Activated CD8-positive, alpha-beta memory T cell treated with anti-CD3 and anti-CD28 coated beads, Interleukin-2, amount 50 U/mL, for 24 hours (primary cell): ENCODE results near the gene ATP9A.
"Not testable (repeated sequence)": the region's sequence is repeated elsewhere in the genome, so short reads cannot be mapped to it uniquely, and the experiment has no call there.

ENCODE experiments used
- DNase-seq: peaks from one replicate; pipeline ENCODE4 v3.0.0-alpha.2; 2020; ENCODE audit errors: extremely low read depth

The ATP9A gene

DNA sequence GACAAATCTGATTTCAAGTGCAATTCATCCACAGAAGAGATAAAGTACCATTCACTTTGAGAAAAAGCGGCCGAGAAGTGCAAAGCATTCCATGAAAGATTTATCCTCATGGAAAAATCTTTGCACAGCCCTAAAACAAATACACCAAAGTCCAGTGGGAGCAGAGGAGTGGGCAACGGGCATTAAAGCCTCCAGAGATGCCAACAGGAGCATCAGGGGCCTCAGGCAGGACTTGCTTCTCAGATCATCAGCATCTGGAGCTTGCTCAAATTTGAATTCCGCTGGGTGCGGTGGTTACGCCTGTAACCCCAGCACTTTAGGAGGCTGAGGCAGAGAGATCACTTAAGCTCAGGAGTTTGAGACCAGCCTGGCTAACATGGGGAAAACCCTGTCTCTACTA, 115.0 kb downstream of the ATP9A start:
- DNase-seq: no peak

DNA sequence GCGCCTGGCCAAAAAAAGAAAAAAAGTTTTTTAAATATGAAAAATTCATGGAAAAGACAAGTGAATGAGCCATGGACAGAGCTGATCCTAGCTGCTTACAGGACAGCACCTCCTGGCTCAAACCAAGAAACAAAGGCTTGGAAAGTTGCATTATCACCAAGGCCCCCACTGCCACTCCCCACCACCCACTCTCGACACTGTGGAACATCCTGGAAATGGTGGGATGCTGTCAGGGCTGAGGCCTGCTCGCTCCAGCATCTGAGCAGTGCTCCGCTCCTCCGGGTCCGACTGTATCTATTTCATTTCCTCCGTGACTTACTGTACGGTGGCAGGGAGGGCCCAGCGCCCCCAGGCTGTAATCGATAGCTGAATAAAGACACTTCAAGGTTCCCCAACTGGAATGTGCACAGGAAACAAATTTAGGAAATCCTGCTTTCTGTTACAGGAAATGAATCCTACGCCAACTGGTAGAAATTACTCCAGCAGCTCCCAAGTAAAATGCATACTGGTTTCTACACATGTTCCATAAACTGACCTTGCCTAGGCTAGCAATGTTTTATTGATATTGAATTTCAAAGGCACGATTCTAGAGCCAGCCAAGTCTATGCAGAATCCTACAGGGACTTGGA, 116.2 kb downstream of the ATP9A start:
- DNase-seq: no peak

DNA sequence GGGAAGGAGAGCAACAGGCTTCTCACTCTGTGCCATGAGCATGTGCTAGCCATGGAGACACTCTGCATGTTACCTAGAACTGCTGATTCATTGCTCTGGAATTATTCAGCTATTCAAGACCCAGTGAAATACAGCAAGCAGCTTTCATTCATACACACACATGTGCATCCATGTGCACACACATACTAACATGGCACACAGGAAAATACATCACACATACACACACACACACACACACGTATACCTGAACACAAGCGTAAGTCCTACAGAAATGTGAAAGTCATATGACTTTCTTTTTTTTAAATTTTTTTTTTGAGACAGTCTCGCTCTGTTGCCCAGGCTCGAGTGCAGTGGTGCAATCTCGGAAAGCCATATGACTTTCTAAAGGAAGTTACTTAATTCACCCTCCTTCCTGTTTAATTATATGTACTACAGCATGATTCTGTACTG, 117.5 kb downstream of the ATP9A start:
- no peak for DNase-seq

DNA sequence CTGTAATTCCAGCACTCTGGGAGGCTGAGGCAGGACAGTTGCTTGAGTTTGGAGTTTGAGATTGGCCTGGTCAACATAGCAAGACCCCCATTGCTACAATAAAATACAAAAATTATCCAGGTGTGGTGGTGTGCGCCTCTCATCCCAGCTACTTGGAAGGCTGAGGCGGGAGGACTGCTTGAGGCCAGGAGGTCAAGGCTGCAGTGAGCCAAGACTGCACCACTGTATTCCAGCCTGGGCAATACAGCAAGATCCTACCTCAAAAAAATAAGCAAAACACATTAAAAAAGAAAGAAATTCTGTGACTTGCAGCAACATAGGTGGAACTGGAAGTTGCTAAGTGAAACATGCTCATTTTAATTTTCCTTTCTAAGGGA, 119.6 kb downstream of the ATP9A start:
- no peak for DNase-seq

DNA sequence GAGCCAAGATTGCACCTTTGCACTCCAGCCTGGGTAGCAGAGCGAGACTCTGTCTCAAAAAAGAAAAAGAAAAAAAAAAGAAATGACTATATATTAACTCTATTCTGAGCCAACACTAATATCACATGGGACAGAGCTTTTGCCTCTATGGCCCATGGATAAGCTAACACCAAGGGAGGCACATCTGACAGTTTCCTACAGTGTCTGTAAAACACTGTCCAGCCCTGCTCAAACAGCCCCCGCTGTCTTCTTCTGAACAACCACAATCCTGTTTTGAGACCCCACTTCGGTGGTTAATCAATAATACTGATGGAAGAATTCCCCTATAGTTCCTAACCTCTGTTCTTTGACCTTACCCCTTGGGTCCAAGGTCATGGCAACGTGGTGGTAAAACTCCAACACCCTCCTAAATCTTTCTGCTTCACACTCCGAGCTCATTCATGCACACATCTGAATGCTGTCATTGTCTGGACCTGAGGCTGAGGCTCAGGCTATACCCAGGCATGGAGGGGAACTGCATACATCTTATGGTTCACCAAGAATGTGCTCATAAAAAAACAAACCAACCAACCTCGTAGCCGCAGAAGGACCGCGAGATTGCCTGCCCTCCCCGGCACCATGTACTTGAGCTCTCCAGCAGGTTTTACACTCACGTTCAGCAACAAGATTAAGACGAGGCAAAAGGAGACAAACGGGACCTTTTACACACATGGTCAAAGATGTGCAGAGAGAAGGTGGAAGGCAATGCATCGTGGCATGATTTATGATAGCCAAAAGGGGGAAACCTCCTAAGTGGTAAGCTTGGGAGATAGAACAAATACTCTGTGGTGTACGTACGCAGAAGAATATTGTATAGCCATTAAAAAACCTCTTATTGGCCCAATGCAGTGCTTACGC, 120.3 kb downstream of the ATP9A start:
- no peak for DNase-seq

DNA sequence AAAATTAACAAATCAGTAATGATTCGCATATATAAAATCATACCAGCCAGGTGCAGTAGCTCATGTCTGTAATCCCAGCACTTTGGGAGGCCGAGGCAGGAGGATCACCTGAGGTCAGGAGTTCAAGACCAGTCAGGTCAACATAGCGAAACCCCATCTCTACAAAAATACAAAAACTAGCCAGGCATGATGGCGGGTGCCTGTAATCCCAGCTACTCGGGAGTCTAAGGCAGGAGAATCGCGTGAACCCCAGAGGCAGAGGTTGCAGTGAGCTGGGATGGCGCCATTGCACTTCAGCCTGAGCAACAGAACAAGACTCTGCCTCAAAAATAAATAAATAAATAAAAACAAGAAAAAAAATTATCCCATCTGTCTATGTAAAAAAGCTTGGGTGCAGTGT, 124.4 kb downstream of the ATP9A start:
- DNase-seq: not testable (repeated sequence)

DNA sequence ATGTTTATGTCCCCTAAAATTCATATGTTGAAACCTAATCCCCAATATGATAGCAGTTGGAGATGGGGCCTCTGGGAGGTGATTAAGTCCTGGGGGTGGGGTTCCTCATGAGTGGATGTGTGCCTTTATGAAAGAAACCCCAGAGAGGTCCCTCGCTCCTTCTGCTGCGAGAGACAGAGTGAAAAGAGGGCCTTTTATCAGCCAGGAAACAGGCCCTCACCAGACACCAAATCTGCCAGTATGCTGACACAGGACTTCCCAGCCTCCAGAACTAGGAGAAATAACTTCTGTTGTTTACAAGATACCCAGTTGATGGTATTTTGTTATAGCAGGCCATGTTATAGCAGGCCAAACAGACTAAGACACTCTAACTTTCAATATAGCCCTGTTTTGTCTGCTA, 124.8 kb downstream of the ATP9A start:
- DNase-seq: no peak

DNA sequence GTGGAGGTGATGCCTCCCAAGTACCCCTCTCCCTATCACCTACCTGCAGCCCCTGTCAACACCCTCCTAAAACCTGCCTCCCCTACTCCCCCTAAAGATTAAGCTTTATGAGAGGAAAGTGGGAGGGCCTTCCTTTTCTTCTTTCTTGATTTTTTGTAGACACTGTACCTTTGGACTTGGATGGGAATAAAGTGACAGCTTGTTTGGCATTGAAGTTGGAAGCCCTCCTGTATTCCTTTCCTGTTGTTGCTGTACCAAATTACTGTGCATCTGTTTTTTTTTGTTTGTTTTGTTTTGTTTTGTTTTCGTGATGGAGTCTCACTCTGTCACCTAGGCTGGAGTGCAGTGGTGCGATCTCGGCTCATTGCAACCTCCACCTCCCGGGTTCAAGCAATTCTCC, 126.3 kb downstream of the ATP9A start:
- DNase-seq: no peak

DNA sequence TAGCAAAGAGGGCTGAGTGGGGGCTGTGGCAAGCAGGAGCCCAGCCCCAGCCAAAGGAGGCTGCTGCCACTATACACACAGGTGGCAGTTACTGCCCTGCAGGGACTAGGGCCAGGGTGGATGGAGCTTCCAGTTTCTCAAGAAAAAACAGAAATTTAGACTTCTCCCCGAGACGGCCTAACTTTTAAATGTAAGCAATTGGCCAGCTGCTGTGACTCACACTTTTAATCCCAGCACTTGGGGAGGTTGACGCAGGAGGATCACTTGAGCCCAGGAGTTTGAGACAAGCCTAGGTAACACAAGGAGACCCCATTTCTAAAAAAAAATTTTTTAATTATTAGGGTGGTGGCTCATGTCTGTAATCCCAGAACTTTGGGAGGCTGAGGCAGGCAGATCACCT, 127.4 kb downstream of the ATP9A start:
- DNase-seq: no peak

DNA sequence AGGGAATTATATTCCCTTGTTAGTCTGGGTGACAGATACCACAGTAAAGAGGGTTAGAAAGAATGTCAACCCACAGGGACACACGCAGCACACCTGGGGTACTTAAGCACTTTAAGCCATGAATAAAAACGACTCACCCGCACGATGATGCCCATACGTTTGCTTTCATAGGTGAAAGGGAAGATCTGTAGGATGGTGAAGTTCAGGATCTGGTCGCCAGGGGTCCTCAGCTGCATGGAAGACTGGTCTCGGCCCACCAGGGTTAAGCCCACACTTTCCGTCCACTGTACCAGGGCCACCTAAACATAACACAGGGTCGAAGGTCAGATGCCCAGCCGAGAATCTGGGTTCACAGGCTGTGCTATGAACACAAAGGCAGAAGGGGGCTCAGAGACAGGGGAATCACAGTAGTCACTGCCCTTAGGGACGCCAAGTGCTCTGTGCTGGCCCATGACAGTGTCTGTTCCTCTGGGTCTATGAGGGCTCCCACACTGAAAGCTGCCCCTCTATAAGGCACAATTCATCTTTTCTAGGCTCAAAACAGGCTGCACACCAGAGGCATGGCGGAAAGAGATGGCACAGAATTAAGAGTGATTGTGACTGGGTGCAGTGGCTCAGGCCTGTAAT, 128.9 kb downstream of the ATP9A start:
- DNase-seq: peak; percentile 39

DNA sequence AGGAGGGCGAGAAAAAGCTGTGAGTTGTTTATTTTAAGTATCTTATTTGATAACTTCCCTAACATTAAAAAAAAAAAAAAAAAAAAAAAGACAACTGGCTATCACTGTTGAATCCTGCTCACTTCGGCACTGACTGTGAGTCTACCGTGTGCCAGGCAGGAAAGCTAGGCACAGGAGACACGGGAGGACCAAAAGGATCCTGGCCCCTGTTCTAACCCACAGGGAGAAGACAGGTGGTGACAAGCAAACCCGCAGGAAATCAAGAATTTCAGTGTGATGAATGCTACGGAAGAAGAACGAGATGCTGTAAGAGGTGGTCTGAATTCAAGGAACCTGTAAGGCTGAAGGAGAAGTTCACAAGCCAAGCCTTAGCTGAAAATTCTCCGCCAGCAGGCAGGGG, 130.9 kb downstream of the ATP9A start:
- no peak for DNase-seq

DNA sequence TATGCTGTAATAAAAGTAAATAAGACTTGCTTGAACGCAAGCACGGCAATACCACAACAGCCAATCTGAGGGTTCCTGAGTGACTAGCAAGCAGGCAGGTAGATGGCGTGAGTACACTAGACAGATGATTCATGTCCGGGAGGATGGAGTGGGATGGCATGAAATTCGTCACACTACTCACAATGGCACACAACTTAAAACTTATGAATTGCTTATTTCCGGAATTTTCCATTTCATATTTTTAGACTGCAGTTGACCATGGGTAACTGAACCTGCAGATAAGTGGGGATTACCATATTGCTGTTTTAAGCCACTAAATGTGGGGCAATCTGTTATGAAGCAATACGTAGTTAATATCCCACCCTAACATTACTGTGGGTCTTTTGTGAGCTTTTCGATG, 132.1 kb downstream of the ATP9A start:
- DNase-seq: no peak

DNA sequence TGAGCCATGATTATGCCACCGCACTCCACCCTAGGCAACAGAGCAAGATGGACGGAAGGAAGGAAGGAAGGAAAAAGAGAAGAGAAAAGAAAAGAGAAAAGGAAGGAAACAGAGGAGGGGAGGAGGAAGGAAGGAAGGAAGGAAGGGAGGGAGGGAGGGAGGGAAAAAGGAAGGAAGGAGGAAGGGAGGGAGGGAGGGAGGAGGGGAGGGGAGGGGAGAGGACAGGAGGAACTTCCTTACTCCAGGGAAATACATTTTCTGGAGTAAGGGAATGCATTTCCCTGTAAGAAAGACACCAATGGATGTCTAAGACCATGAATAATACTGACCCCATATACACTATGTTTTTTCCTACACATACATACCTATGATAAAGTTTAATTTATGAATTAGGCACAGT, 132.5 kb downstream of the ATP9A start:
- no peak for DNase-seq

DNA sequence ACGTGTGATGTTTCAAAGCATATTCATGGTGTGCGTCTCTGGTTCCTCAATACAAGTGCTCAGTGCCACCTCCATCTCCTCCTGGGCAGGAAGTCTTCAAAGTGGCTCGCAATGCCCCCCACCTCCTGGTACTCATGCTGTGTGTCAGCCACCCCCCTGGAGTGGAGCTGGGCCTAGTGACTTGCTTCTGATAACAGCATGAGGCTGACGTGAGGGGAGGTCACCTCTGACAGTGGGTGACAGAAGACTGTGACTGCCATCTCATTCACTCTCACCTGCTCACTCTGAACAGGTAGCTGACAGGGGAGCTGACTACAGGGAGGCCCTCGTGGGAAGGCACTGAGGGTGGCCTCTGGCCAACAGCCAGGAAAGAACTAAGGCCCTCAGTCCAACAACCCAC, 133.3 kb downstream of the ATP9A start:
- DNase-seq: no peak

DNA sequence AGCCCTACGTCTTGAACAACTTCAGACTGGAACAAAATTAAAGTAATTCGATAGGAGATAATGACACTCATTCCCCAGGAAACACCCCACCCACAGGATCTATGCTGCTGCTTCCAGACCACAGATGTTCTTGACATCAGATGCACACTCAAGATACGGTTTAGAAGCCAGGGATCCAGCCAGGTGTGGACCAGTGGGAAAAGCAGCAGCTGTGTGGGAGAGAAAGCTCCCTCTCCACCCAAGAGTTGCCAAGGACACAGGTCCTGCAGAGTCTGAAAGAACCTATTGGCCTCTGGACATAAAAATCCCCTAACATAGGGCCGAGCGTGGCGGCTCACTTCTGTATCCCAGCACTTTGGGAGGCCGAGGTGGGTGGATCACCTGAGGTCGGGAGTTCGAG, 133.9 kb downstream of the ATP9A start:
- no peak for DNase-seq

DNA sequence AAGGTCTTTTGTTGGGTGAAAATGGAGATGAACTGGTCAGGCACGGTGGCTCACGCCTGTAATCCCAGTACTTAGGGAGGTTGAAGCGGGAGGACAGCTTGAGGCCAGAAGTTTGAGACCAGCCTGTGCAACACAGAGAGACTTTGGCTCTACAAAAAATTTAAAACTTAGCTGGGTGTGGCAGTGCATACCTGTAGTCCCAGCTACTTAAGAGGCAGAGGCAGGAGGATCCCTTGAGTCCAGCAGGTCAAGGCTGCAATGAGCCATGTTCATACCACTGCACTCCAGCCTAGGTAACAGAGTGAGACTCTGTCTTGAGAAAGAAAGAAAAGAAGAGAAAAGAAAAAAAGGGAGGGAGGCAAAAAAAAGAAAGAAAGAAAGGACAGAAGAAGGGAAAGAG, 134.8 kb downstream of the ATP9A start:
- no peak for DNase-seq

DNA sequence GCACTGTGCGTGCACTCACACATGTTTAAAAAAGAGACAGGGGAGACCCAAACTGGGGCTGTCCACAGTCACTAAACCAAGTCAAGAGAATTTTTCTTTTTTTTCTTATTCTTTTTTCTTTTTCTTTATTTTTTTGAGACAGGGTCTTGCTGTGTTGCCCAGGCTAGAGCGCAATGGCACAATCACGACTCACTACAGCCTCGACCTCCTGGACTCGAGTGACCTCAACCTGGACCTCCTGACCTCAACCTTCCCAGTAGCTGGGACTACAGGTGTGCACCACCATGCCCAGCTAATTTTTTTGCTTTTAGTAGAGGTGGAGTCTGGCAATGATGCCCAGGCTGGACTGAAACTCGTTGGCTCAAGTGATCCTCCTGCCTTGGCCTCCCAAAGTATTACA, 136.2 kb downstream of the ATP9A start:
- DNase-seq: no peak

DNA sequence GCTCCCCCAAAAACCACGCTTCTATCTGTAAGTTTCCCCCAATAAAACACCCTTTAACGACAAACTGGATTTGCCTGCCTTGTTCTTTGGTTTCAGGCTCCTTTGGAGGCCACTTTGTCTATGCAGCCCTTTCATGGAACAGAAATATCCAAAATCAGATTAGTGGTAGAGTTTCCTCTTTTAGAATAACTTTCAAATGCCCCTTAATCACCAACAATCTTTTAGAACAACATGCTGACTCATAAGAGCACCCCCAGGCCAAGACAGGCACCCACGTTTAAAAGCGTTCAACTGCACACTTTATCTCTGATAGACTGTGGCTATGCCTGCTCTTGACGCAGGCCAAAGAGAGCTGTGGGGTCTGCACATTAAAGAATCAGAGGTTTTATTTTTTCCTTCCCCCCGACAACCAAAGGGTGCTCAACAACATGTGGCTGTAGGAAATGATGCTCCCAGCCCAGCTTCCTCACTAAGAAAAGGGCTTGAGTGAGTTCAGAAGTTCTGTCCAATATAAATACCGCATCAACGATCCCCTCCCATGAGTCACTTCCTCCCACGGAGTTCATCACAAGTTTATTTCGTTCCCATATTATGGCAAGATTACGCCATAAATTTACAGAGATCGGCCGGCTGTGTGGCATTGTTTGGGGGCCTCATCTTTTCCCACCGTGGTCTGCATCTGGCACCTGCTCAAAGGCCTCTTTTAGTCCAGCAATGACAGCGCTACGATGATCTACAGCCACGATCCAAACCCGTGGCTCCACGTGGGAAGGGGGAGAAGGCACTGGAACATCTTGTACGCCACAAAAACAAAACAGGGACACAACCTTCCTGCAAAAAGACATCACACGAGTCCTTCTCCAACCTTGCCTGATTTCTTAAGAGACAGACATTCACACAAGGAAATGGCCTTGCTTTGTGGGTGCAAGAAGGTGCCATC, 136.9 kb downstream of the ATP9A start:
- DNase-seq: peak; percentile 14

DNA sequence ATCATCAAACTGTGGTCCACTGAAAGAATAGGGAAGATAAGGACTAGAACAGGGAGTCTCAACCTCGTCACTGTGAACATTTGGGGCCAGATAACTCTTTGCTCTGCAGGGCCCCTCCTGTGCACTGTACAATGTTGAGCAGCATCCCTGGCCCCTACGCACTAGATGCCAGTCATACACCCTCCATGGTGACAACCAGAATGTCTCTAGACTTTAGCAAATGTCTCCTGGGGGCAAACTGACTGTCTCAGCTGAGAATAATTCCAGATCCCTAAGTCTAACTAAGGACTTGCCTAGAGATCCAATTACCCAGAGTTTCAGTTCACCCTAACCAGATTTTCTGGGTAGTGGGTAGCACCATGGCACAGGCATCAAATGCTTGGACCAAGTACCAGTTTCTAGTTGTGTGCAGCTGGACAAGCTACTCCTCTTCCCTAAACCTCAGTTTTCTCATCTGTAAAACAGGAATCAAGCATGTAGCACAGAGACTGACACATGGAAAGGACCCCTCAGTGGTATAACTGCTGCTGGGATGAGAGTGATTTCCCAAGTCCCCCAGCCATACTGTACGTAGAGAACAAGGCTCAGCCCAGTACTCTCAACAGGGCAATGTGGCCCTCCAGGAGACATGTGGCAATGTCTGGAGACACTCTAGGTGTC, 138.7 kb downstream of the ATP9A start:
- no peak for DNase-seq

DNA sequence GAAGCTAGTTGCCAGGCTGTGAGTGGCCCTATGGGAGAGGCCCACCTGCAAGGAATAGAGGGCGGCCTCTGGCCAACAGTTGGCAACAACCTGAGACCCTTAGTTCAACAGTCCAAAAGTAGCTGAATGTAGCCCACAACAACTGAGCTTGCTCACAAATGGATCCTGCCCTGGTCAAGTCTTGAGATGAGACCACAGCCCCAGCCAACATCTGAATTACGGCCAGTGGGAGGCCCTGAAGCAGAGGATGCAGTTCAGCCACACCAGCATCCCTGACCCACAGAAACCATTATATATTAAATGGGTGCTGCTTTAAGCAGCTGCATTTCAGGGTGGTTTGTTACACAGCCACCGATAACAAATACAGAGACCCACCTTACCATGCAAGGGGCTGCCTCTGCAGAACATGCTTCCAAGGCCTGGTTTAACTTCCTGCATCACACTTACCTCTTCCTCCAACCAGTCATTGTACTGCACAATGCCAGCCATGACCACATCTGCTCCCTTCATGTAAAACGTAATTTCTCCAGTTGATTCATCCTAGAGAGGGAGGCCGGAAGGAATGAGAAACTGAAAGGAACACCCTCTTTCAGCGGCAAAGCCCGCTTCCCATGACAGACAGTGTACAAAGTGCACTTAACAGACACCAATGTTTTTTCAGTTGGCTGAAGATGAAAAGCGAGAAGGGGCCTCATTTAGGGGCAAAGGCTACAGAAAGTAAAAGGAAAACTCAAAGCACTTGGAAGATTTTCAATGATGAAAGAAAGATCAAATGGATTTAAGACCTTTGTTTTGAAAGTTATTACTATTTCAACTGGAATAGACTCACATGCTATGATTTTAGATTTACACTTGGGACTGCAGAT, 139.4 kb downstream of the ATP9A start:
- DNase-seq: no peak
